ENCODE data around the gene ANKRD40. TPM values are rescaled to one million over a fixed set of nuclear protein-coding genes. Genes with fewer than 3 reads are reported as not detected.

The ANKRD40 gene
- total RNA-seq, 1 donor from 2014 or later, result 41.1 TPM

GRCh38 chr17:50672831-50673551 is 34.7 kb downstream of the ANKRD40 start:
- TF ChIP-seq, protein P1, sequence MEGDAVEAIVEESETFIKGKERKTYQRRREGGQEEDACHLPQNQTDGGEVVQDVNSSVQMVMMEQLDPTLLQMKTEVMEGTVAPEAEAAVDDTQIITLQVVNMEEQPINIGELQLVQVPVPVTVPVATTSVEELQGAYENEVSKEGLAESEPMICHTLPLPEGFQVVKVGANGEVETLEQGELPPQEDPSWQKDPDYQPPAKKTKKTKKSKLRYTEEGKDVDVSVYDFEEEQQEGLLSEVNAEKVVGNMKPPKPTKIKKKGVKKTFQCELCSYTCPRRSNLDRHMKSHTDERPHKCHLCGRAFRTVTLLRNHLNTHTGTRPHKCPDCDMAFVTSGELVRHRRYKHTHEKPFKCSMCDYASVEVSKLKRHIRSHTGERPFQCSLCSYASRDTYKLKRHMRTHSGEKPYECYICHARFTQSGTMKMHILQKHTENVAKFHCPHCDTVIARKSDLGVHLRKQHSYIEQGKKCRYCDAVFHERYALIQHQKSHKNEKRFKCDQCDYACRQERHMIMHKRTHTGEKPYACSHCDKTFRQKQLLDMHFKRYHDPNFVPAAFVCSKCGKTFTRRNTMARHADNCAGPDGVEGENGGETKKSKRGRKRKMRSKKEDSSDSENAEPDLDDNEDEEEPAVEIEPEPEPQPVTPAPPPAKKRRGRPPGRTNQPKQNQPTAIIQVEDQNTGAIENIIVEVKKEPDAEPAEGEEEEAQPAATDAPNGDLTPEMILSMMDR (IDR thresholded peaks at IDR 0.05), result no peak
- H3K9me3 Mint-ChIP-seq (ENCODE audit: unreplicated experiment), result no peaks in the 10 kb centered on the region
- H3K36me3 Mint-ChIP-seq (ENCODE audit: unreplicated experiment), result no peaks in the 10 kb centered on the region
- no peaks in the 10 kb centered on the region for H3K27me3 Mint-ChIP-seq (ENCODE audit: unreplicated experiment)
- H3K4me1 Mint-ChIP-seq (ENCODE audit: unreplicated experiment), result peaks cover 7% of the 10 kb centered on the region
- H3K27ac Mint-ChIP-seq (ENCODE audit: unreplicated experiment), result no peak overlapping the region
- H3K4me3 Mint-ChIP-seq (ENCODE audit: unreplicated experiment), result no peak overlapping the region
- DNase-seq (ENCODE audit: extremely low spot score, unreplicated experiment), result no peak

- H3K27ac Mint-ChIP-seq (ENCODE audit: unreplicated experiment), result no peak overlapping the region
- TF ChIP-seq, protein P1 (IDR thresholded peaks at IDR 0.05), result no peak
- H3K4me1 Mint-ChIP-seq (ENCODE audit: unreplicated experiment), result peaks cover 13% of the 10 kb centered on the region
- no peak for DNase-seq (ENCODE audit: extremely low spot score, unreplicated experiment)
- no peaks in the 10 kb centered on the region for H3K9me3 Mint-ChIP-seq (ENCODE audit: unreplicated experiment)
- H3K36me3 Mint-ChIP-seq (ENCODE audit: unreplicated experiment), result no peaks in the 10 kb centered on the region
- H3K27me3 Mint-ChIP-seq (ENCODE audit: unreplicated experiment), result no peaks in the 10 kb centered on the region
- H3K4me3 Mint-ChIP-seq (ENCODE audit: unreplicated experiment), result no peak overlapping the region
Observed at GRCh38 chr17:50672071-50672470, 35.6 kb downstream of the ANKRD40 start.

DNA sequence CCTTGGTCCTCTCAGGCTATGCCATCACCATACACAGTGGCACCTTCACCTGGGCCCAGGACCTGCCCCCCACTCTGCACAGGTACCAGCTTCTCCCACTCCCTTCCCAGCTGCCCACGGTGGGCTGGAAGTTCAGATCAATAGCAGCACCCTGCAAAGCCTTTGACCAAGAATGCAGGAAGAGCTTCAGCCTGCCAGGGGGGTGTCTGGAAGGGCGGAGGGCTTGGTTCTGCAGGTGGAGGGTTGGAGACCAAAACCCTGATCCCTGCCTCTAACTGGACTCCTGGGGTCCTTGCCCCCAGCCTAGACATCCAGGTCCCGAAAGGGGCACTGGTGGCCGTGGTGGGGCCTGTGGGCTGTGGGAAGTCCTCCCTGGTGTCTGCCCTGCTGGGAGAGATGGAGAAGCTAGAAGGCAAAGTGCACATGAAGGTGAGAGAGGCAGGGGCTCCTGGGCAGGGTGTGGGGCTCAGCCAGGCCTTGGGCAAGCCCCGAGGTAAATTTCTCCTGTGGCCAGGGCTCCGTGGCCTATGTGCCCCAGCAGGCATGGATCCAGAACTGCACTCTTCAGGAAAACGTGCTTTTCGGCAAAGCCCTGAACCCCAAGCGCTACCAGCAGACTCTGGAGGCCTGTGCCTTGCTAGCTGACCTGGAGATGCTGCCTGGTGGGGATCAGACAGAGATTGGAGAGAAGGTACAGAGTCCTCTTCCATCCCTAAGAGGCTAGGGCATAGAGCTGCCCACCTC is 38.7 kb downstream of the ANKRD40 start:
- H3K9me3 Mint-ChIP-seq (ENCODE audit: unreplicated experiment), result no peaks in the 10 kb centered on the region
- no peak overlapping the region for H3K27ac Mint-ChIP-seq (ENCODE audit: unreplicated experiment)
- no peak for DNase-seq (ENCODE audit: extremely low spot score, unreplicated experiment)
- H3K4me1 Mint-ChIP-seq (ENCODE audit: unreplicated experiment), result peaks cover 13% of the 10 kb centered on the region
- no peaks in the 10 kb centered on the region for H3K36me3 Mint-ChIP-seq (ENCODE audit: unreplicated experiment)
- TF ChIP-seq, protein P1 (IDR thresholded peaks at IDR 0.05), result no peak
- no peaks in the 10 kb centered on the region for H3K27me3 Mint-ChIP-seq (ENCODE audit: unreplicated experiment)
- no peak overlapping the region for H3K4me3 Mint-ChIP-seq (ENCODE audit: unreplicated experiment)

DNA sequence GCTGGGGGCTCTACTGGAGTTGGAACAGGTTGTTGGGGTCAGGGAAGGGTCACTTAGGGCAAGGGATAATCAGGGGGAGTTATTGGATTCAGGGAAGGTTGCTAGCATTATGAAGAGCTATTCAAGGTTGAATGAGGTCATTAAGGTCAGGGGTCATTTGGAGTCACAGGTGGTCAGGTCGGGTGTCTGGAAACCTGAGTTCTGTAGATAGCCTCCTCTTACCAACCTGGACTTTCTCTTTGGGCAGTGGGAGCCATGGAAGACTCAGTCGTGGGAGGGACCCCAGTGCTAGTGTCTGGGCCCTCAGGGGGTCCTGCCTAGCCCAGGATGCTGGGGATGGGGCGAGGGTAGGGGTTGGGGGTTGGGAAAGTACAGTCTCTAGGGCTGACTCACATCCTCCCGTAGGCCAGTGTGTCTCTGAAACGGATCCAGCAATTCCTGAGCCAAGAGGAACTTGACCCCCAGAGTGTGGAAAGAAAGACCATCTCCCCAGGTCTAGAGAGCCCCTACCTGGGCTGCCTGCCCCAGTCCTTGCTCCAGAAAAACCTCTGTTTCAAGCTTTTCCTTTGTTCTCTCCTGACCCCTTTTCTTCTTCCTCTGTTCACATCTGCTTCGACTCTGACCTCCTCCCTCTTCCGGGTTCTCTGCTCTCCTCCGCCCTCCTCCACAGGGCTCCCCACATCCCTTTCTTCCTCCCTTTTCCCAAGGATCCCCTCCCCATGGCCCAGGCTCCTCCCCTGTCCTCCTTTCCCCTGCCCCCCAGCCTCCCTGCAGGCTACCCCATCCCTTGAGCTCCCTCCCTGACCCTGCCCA is 39.5 kb downstream of the ANKRD40 start:
- Mint-ChIP-seq H3K4me3 (ENCODE audit: unreplicated experiment) (no peak overlapping the region), H3K4me1 (ENCODE audit: unreplicated experiment) (peaks cover 13% of the 10 kb centered on the region)

More for the DNA sequence above, 39.5 kb downstream of the ANKRD40 start:
- no peaks in the 10 kb centered on the region for H3K9me3 Mint-ChIP-seq (ENCODE audit: unreplicated experiment)
- DNase-seq (ENCODE audit: extremely low spot score, unreplicated experiment), result no peak
- no peaks in the 10 kb centered on the region for H3K36me3 Mint-ChIP-seq (ENCODE audit: unreplicated experiment)
- TF ChIP-seq, protein P1 (IDR thresholded peaks at IDR 0.05), result no peak
- no peaks in the 10 kb centered on the region for H3K27me3 Mint-ChIP-seq (ENCODE audit: unreplicated experiment)
- H3K27ac Mint-ChIP-seq (ENCODE audit: unreplicated experiment), result no peak overlapping the region
